NCI-H524 treated with DMSO at 0.1 percent for 48 hours (cell line): ENCODE data around the gene GP9.

Experiments used
- DNase-seq: peaks from one replicate; lab custom pipeline; 2025; lab: John Stamatoyannopoulos, UW

Gene GP9

DNA sequence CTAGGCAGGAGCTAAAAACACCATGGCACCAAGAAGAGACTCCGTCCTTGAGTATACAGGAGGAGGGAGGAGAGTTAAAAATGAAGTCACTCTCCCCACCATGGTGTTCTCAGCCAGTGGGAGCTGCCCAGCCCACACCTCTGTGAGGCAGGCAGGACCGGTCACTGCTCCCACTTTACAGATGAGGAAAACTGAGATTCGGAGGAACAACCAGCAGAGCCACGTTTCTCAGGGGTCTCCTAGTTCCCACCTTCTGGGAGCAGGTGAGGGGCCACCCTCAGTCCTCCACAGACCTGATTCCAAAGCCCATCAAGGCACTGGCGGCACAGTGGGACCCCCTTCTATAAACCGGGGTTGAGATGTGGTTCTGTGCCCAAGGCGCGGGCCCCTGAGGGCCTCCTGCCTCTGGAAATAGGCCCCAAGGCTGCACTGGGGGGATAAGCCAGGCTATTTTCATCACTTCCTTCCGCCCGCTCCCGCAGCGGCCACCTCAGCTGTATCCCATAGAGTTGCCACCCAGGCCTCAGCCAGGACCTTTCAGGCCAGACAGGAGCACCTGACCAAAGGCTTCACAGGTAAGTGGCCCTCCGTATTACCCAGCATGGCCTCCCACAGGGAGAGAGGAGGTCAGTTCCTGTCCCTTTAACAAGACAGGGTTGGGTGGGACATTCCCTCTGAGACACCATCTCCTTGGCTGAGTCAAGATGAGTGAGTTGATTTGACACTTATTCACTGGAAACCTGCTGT lies at the start of gene GP9:
Gene GP9, plus strand, starts transcription at position 504 of the 747 bp plus-strand sequence. CDS start 961 bp downstream, outside the sequence.
- no peak for DNase-seq

DNA sequence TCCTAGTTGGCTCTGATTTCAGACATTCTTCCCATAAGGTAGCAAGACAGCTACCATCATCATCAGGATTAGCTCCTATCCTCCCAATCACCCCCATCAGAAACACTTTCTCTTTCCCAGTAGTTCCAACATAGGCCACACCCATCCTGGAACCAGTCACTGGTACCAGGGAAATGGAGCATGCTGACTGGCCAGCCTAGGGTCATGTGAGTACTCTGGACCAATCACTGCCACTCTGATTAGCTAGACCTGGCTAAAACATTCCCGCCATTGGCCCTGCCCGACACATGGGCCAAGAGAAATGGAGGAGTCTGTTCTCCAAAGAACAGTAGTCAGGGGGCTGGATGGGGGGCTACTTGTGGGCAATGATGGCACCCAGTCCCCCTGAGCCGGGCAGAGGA lies 47.1 kb upstream of the GP9 start:
- no peak for DNase-seq

DNA sequence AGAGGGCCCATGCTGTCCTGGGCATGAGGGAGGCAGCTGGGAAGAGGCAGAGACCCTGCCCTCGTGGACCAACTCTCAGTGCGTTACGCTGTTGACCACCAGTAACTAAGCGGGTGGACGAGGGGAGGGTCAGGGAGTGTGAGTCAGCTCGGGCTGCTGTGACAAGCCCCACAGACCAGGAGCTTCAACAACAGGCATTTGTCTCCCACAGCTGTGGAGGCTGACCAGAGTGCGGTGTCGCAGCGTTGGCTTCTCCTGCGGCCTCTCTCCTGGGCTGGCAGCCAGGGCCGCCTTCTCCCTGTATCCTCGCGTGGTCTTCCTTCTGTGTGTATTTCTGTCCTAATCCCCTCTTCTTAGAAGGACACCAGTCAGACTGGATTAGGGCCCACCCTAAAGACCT lies 46.4 kb upstream of the GP9 start:
- no peak for DNase-seq

DNA sequence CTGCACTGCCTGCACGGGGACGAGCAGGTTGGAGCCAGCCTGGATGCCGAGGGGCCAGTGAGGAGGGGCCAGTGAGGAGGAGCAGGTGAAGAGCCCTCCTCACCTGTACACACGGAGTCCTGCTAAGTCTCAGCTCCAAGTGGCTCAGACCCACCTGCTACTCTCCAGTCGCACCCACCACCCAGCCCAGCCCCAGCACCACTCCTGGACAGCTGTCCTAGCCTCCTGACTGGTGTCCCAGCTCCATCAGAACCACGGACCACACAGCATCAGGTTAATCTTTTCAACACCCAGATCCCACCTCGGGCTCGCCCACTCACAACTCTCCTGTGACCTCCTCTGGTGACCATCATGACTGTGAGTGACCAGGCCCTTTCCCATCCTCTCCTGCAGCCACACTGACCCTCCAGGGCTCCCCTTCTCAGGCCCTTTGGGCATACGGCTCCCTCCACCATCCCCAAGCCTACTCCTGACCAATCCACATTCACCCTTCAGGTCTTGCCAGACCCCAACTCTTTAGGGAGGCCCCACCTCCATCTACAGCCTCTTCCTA lies 45.7 kb upstream of the GP9 start:
- DNase-seq = no peak

DNA sequence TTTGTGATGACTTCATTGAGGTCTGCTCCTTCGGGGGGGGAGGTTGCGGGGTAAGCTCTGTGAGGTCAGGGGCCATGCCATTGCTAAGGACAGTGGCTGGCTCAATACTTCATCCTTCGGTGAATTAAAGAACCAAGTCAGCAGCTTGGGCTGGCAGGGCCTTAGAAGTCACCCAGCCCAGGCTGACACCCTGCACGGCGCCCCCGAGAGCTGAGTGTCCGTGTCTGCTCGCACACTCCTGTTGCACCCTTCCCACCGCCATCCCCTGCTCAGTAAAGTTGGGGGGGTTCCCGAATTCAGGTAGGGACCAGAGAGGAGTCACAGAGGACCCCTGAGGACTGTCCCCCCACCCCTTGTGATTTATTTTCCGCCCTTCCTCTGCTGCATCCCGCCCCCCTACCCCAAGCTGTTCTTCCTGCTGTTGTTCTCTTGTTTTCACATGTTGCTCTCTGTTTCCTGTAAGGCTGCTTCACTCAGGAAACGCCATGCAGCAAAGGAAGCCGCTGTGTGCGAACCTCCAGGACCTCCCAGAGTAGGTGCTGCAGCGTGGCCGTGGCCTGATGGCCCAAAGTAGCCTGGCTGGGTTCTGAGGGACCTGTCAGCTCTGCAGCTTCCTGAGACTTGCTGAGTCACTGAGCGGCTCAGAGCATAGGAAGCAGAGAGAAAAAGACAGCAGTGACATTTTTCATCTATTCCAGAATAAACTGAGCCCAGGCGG lies 45.0 kb upstream of the GP9 start:
- no peak for DNase-seq

DNA sequence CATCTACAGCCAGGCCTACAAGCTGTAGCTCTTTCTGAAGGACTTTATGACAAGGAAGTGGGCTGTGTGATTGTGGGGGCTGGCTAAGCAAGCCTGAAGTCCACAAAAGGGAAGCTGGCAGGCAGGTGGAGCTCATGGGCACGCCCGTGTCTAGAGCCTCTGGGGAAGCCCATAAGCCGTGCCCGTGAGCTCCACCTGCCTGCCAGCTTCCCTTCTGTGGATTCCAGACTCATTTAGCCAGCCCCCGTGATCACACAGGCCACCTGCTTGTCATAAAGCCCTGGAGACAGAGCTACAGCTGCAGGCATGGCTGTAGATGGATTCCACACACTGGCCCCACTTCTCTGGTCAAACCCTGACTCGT lies 44.2 kb upstream of the GP9 start:
- DNase-seq = peak; percentile 56

DNA sequence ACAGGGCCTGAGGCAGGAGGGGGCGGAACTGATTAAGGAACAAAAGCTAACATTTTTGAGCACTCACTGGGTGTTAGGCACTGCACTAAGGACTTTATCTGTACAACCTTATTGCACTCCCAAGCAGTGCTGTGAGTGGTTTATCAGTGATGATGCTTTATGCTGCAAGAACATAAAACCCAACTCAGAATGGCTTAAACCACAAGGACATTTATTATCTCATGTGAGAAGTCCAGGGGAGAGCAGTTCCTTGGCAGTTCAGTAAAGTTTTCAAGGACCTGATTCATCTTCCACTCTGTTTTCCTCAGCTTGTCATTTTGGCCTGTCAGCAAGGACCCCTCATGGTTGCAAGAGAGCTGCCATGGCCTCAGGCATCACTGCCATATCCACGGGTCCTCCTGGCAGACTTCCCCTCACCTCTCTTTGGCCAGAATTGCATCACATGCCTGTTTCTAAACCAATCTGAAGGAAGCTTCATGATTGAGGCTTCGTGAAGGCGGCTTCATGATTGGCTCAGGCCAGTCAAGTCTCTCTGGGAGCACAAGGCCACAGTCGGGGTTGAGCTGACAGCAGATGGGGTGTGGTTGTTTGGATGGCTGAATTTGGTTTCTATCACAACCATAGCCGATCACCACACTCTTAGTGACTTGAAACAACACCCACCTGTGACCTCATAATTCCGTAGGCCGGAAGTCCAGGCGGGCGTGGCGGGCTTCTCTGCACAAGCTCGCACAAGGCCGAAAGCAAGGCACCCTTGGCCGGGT lies 43.7 kb upstream of the GP9 start:
- DNase-seq = no peak

DNA sequence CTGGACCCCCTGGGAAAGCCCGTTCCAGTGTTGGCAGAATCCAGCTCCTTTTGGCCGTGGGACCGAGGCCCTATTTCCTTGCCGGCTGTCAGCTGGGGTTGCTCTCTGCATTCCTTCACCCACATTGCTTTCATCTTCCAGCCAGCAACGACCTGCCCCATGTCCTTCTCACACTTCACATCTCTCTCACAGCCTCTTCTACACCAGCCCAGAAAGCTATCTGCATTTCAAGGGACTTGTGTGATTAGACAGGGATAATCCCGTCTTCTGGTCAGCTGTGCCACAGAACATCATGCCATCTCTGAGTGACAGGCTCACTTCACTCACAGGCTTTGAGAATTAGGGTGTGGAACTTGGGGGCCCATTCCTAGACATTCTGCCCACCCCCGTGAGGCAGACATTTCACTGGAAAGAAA lies 43.1 kb upstream of the GP9 start:
- no peak for DNase-seq

DNA sequence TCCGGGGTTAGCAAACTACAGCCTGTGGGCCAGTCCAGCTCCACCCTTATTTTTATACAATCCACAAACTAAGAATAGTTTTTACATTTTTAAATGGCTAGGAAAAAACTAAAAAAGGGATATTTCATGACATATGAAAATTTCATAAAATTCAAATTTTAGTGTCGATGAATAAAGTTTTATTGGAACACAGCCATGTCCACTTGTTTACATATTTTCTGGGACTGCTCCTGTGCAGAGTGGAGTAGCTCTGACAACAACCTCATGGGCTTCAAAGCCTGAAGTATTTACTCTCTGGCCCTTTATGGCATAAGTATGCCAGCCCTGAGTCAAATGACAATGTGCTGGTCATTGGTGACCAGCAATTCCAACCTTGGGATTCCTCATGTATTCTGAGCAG lies 42.3 kb upstream of the GP9 start:
- no peak for DNase-seq

DNA sequence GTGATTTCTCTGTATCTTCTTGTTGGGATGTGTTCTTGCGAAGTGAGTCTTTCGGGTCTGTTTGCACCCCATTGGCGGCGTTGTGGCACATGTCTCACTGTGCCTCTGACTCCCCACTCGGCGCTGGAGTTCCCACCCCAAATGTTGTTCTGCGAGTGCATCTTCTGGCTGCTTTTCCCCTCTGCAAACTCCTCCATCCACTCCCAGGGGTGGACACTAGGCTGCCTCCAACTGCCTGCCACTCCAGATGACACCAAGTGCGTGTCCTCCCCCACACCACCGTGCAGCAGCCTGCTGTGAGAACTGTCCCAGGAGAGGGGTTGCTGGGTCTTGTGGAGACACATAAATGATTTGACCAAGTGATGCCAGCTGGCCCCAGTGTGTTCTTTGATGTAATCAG lies 41.8 kb upstream of the GP9 start:
- no peak for DNase-seq

DNA sequence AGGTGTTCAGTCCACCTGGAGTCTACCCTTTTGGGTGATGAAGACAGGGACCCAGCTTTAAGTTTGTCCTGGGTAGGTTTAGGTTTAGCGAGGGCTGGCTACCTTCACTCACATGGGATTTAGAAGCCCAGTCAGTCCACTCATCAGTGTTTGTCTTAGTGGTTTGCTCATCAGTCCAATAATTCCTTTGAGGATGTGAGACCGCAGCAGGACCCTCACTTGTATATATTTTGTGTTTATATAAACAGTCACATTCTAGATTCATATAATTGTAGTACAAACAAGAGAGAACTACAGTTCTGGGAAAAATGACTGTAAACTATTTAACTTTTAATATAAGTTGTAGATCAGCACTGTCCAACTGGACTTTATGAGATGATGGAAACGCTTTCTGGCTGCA lies 41.3 kb upstream of the GP9 start:
- DNase-seq = no peak

DNA sequence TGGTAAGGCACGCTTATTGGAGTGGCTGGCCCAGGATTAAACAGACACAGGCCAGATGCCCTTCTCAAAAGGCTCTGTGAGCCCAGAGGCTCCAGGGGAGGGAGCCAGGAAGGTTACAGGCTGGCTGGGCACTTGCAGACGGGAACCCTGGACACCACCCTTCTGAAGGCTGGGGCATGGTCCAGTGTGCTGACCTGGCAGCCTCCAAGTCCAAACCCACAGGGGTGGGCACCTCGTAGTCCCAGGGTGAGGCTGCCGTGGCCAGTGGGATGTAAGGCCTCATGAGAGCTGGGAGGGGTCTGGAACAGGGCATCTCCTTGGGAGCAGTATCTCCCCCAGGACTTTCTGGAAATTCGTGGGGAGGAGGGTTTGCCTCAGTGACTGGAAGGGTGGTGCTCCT lies 39.9 kb upstream of the GP9 start:
- no peak for DNase-seq

DNA sequence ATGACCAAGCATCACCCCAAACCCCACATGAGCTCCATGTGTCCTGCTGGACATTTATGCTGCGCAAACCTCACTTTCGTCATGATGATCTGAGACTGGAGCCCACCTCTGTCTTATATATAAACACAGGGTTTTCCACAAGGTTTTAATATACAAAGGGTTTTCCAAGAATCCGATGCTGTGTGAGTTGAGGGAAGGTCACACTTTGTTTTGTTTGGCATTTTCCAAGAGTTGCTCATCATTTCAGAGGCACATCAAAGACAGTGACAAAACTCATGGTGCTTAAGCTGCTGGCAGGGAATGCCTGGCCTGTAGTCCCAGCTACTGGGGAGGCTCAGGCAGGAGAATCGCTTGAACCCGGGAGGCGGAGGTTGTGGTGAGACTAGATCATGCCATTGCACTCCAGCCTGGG lies 39.4 kb upstream of the GP9 start:
- DNase-seq = no peak

DNA sequence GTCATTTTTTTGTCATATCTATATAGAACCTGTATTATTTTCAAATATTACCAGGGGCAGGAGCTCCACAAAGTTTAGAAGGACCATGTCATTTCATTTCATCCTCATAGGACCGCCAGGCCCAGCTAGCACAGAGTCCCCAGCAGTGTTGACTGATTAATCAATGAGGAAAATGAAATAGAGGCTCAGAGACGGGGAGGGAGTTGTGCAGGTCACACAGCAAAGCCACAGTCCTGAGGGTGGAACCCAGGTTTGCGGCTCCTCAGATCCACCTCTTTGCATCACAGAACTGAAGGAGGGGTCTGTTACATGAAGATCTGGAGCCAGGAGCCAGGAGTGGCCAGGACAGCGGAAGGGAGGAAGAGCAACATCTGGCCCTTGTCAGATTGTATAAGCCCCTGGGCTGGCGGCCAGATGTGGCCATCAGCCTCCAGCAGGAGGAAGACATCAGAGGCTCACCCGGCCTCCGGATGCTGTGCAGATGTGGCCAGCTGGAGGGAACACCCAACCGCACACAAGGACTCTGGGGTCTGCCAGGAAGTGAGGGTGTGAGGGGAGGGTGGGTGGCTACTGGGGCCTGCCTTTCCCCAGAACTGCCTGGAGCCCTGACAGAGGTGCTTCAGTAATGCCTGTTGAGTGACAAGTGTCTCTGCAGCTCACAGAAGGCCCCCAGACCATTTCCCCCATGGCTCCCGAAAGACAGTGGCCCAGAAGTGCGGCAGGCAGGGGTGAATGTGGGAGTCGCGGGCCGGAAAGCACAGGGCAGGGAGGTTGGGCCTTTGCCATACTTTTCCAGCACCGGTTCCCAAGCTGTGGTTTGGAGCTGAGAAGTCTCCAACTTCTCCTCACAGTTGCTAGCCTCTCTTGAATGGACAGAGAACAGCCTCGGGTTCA lies 38.2 kb upstream of the GP9 start:
- no peak for DNase-seq

DNA sequence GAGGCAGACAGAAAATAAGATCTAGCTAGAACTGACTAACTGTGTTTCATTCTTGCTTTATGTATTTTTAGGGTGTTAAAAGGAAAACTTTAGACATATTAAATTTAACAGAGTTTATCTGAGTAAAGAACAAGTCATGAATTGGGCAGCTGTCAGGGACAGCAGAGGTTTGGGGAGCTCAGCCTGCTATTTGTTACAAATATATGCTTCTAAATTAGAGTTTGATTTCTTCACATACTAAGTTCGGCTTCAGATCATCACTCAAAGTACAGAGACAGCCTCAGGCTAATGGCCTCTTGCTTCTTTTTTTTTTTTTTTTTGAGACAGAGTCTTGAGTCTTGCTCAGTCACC lies 37.6 kb upstream of the GP9 start:
- no peak for DNase-seq

DNA sequence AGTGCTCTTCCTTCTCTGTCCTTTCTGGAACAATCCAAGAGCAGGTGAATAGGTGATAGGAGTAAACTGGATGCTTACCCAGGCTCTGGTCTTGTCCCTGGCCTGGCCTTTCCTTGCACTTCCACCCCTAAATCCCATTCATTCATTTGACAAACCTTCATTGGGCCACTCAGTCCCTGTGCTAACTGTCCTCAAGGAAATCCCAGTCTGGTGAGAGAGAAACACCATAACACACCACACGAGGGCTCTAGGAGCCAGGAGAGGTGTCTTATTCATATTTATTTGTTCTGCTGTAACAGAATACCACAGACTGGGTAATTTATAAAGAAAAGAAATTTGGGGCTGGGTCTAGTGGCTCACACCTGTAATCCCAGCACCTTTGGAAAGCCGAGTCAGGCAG lies 36.7 kb upstream of the GP9 start:
- no peak for DNase-seq

DNA sequence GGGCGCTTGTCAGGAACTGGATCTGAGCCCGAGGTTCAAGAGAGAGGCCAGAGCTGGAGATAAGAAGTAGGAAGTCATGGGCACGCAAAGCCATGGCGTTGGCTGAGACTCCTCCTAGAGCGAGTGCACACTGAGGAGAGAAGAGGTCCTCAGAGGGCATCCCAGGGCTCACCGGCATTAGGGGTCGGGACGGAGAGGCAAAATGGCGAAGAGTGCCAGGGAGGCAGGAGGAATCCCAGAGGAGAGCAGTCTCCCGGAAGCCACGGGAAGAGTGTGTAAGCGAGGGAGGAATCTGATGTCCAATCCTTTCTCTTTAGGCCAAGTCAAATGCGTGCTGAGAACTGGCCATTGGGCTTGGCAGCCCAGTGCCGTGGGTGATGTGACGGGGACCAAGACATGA lies 35.5 kb upstream of the GP9 start:
- DNase-seq = no peak

DNA sequence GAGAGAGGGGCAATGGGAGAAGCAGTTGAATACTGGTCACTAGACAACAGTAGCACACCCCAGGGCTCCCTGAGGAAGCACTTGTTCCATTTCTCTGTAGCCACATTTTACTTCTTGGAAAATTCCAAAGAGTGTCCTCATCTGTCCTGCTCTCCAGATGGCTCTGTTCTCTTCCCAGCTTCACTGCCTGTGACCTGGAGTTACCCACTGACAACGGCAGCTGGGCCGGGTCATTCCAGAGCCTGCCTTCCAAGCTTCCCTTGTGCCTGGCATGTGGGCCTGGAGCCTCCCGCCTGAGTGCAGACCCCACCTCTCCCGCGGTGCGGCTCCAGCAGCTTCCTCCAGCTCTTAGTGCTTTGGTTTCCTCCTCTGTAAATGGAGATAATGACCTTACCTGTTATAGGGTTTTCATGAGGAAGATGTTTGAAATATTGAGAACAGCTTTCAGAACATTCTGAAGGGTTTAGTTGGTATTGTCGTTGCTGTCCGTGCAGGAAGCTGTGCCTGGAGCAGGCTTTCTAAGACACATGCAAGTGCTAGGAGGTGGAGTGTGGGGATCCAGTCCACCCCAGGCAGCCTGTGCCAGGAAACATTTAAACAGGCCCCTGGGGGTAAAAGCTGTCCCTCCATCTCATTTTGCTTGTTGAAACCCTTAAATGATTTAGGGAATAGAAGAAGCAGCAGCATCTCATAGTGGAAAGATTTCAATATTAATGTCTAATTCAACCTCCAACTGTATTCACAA lies 34.7 kb upstream of the GP9 start:
- DNase-seq = no peak

DNA sequence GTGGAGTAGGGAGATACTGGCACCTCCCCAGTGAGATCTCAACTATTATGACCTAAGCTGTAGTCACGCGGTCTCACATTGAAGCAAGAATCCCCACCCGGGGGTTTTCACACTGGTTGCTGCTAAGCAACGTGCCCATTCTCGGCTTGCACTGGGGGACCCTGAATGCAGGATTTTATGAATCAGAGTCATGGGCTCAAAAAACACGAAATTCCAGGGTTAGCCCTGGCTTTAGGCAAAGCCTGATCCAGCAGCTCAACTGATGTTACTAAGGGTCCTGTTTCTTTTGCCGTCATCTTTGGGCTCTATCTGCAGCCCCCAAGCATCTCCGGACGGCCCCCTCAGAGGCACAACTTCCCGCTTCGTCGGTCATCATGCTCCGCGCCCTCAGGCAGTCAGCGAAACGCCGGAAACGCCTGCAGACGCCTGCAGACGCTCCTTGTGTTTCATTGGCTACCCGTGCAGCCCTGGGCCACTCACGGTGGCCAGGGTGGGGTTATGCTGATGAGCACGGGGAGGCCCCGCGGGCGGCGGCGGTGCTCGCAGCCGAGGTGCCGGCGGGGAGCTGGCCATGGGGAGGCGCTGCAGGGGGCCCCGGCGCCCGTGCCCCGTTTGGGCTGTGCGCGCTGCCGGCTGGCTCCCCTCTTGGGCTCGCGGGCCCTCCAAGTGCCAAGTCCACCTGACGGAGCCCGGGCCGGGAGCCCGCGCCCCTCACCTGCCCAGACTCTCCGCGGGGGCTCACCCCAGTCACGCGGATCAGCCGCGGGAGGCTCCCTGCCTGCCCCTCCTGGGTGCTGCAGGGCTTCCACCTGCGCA lies 33.6 kb upstream of the GP9 start:
- DNase-seq = peak; percentile 88

DNA sequence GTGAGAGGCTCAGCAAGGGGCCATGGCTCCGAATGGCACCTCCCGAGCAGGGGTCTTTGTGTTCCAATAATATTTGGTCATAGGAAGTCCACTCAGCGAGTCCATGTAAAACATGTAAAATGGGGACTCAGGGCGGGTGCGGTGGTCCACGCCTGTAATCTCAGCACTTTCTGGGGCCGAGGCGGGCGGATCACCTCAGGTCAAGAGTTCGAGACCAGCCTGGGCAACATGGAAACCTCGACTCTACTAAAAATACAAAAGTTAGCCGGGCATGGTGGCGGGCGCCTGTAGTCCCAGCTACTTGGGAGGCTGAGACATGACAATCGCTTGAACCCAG lies 33.1 kb upstream of the GP9 start:
- DNase-seq = no peak
